Cardiac muscle cell (in vitro differentiated cells and primary cell): ENCODE measurements around the gene CYTH1. TPM values are rescaled to one million over a fixed set of nuclear protein-coding genes. Genes with fewer than 3 reads are reported as not detected.

Experiments used
- DNase-seq, 2 donors: peaks; one replicate each; pipeline versions ENCODE4 v3.0.0 to v3.0.0-alpha.2; 2010 to 2017; ENCODE audit warnings: low read depth in 1 of 2, low spot score in 1 of 2
- H3K27ac ChIP-seq: fragments of 200-600 bp; sonication (generic); 2 replicates; pipeline ENCODE4 v1.5.1; 2016
- H3K27me3 ChIP-seq: fragments of 200-600 bp; sonication (generic); 2 replicates; pipeline ENCODE4 v1.6.0; 2016; ENCODE audit warnings: control low read depth
- H3K36me3 ChIP-seq: fragments of 200-600 bp; sonication (generic); 2 replicates; pipeline ENCODE4 v1.5.1; 2016; ENCODE audit warnings: control low read depth
- H3K4me1 ChIP-seq: fragments of 200-600 bp; sonication (generic); 2 replicates; pipeline ENCODE4 v1.8.1; 2017; ENCODE audit warnings: low read depth, mild to moderate bottlenecking, mixed run types
- H3K4me3 ChIP-seq: fragments of 200-600 bp; sonication (generic); 2 replicates; pipeline ENCODE4 v1.5.1; 2016; ENCODE audit warnings: mild to moderate bottlenecking
- H3K9me3 ChIP-seq: fragments of 200-600 bp; sonication (generic); 2 replicates; pipeline ENCODE4 v1.5.1; 2017; ENCODE audit warnings: low read depth, mild to moderate bottlenecking, control low read depth
- polyA plus RNA-seq: library from polyadenylated mRNA; unstranded; fragments of >200 nt; fragmentation: Nextera tagmentation; extraction: Ambion mirVana; gene quantifications from 2 replicates; pipeline ENCODE4 v1.2.1, GENCODE V29; 2016
- total RNA-seq: library from RNA; depleted of rRNA; stranded (reverse); fragments of >200 nt; gene quantifications from 2 replicates; pipeline ENCODE4 v1.2.3, GENCODE V29; 2016
- TF ChIP-seq, protein P1 (sequence below): IDR thresholded peaks from 2 replicates; pipeline ENCODE4 v1.5.1; 2012; ENCODE audit warnings: low read depth, mild to moderate bottlenecking, low read length

Gene CYTH1
- total and polyA plus RNA-seq, 2 experiments from 2014 or later = 21.9 to 39.6 TPM

GRCh38 chr17:78798695-78799559, 16.9 kb upstream of the CYTH1 start:
- H3K27me3 ChIP-seq = no peaks in the 10 kb centered on the region
- H3K4me1 ChIP-seq = no peaks in the 10 kb centered on the region
- no peak overlapping the region for H3K27ac ChIP-seq
- TF ChIP-seq, protein P1, sequence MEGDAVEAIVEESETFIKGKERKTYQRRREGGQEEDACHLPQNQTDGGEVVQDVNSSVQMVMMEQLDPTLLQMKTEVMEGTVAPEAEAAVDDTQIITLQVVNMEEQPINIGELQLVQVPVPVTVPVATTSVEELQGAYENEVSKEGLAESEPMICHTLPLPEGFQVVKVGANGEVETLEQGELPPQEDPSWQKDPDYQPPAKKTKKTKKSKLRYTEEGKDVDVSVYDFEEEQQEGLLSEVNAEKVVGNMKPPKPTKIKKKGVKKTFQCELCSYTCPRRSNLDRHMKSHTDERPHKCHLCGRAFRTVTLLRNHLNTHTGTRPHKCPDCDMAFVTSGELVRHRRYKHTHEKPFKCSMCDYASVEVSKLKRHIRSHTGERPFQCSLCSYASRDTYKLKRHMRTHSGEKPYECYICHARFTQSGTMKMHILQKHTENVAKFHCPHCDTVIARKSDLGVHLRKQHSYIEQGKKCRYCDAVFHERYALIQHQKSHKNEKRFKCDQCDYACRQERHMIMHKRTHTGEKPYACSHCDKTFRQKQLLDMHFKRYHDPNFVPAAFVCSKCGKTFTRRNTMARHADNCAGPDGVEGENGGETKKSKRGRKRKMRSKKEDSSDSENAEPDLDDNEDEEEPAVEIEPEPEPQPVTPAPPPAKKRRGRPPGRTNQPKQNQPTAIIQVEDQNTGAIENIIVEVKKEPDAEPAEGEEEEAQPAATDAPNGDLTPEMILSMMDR = peak; percentile 36
- no peak overlapping the region for H3K4me3 ChIP-seq
- DNase-seq = peak; percentile 15 to 38
- H3K36me3 ChIP-seq = peaks cover 21% of the 10 kb centered on the region
- H3K9me3 ChIP-seq = no peaks in the 10 kb centered on the region

DNA sequence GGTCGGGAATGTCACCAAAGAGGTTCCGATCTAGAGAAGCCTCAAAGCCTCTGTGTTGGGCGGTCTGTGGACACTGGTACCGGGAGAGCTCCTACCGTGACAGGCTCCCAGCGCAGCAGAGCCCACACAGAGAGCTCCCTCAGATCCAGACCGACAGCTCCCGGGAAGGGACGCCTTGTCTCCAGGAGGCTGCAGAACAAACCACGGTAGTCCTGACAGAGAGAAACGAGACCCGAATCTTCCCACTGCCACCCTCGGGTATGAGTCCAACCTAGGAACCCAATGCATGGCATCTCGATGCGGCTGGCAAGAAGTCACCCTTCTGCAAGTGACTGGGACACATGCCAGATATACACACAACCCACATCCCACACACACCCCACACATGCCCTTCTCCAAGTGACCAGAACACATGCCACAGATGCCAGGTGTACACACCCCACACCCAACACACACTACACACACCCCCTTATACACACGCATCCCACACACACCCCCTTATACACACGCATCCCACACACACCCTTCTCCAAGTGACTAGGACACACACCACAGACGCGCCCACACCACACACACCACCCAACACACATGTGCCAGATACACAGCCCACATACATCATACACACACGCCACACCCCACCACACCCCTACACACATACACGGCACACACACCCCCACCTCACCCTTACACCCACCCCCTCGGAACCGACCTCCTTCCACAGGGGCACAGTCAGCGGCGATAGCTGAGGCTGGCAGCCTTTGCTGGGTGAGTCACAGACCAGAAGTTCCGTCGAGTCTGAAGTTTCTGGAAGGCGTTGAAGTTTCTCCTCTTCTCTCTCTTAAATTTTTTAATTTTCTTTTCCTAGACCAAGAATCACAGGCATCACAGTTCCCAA, 15.9 kb upstream of the CYTH1 start:
- H3K36me3 ChIP-seq = peaks cover 15% of the 10 kb centered on the region
- TF ChIP-seq, protein P1 = no peak
- no peaks in the 10 kb centered on the region for H3K4me1 ChIP-seq
- no peak overlapping the region for H3K27ac ChIP-seq
- H3K4me3 ChIP-seq = no peak overlapping the region
- DNase-seq = no peak
- no peaks in the 10 kb centered on the region for H3K9me3 ChIP-seq
- no peaks in the 10 kb centered on the region for H3K27me3 ChIP-seq

- no peak for DNase-seq
- H3K4me3 ChIP-seq = no peak overlapping the region
- TF ChIP-seq, protein P1 = no peak
- no peaks in the 10 kb centered on the region for H3K27me3 ChIP-seq
- no peak overlapping the region for H3K27ac ChIP-seq
- H3K9me3 ChIP-seq = no peaks in the 10 kb centered on the region
- no peaks in the 10 kb centered on the region for H3K4me1 ChIP-seq
- peaks cover 10% of the 10 kb centered on the region for H3K36me3 ChIP-seq
These were observed 15.1 kb upstream of the CYTH1 start for GRCh38 chr17:78797213-78797612.

GRCh38 chr17:78796517-78796900, 14.4 kb upstream of the CYTH1 start:
- no peak overlapping the region for H3K4me3 ChIP-seq
- H3K27ac ChIP-seq = no peak overlapping the region
- peaks cover 10% of the 10 kb centered on the region for H3K36me3 ChIP-seq
- H3K9me3 ChIP-seq = no peaks in the 10 kb centered on the region
- H3K27me3 ChIP-seq = no peaks in the 10 kb centered on the region
- H3K4me1 ChIP-seq = peaks cover 2% of the 10 kb centered on the region
- TF ChIP-seq, protein P1 = no peak
- DNase-seq = no peak

DNA sequence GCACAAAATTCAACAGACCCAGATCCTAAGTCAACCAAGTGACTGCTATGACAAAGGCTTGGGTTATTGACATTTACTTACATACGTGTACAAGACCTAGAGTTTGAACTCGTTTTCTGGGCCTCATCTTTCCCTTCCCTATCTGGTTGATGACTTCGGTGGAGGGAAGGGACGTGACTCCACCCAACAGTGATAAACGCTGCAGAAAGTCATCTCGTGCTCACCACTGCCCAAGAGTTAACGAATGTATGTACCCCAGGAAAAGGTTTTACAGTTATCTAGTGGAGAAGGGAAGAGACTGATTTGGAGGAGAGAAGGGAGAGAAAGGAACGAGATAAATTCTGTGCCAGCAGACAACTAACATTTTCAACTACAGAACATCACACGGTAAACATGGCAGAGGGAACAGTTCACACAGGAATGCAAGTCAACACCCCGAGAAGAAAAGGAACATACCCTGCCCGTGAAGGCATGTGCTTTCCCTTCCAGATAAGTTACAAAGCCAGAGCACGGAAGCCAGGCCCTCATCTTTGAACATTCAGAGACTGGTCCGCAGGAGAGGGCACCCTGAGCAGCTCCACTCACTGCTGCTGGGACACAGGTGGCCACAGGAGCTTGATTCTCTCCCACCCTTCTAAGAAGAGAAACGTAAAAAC, 13.9 kb upstream of the CYTH1 start:
- Histone ChIP-seq H3K36me3 (peaks cover 10% of the 10 kb centered on the region), H3K27ac (no peak overlapping the region), H3K27me3 (no peaks in the 10 kb centered on the region), H3K9me3 (no peaks in the 10 kb centered on the region), H3K4me3 (no peak overlapping the region), H3K4me1 (peaks cover 6% of the 10 kb centered on the region)
- TF ChIP-seq, protein P1 = no peak
- DNase-seq = no peak
